ENCODE results near the gene APLP2.

DNA sequence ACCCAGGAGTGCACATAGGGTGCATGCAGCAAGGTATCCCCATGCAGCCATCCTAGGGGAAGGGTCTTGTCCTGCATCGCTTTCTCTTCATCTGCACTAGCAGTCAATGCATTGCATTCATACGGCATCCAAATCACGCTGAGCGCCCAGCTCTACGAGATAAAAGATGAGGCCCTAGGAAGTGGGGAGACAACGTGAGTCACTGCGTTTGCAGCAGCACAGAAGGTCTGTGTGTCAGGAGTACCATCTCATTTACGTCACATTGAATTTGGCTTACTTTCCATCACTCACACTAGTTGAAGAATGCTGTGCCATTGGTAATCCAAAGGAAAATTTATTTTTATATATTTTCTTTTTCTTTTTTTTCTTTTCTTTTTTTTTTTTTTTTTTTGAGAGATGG is 87.4 kb downstream of the APLP2 start:
- no peak for TF ChIP-seq EZH2phosphoT487 (IDR thresholded peaks at IDR 0.05; ENCODE audit: borderline replicate concordance, low read length)
- TF ChIP-seq EZH2 (IDR thresholded peaks at IDR 0.05; ENCODE audit: low read length, unreplicated experiment): no peak
- TF ChIP-seq, protein P1, sequence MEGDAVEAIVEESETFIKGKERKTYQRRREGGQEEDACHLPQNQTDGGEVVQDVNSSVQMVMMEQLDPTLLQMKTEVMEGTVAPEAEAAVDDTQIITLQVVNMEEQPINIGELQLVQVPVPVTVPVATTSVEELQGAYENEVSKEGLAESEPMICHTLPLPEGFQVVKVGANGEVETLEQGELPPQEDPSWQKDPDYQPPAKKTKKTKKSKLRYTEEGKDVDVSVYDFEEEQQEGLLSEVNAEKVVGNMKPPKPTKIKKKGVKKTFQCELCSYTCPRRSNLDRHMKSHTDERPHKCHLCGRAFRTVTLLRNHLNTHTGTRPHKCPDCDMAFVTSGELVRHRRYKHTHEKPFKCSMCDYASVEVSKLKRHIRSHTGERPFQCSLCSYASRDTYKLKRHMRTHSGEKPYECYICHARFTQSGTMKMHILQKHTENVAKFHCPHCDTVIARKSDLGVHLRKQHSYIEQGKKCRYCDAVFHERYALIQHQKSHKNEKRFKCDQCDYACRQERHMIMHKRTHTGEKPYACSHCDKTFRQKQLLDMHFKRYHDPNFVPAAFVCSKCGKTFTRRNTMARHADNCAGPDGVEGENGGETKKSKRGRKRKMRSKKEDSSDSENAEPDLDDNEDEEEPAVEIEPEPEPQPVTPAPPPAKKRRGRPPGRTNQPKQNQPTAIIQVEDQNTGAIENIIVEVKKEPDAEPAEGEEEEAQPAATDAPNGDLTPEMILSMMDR (conservative IDR thresholded peaks at IDR 0.05; ENCODE audit: low read depth, low read length): no peak
